Measurements from ENCODE around the gene CSF3R.

Gene CSF3R

GRCh38 chr1:36455386-36455785, 27.3 kb downstream of the CSF3R start:
- no peak overlapping the region for H3K4me3 ChIP-seq (replicated peaks; ENCODE audit: low read depth, low read length)
- DNase-seq (ENCODE audit: low read depth): no peak
- TF ChIP-seq, protein P1, sequence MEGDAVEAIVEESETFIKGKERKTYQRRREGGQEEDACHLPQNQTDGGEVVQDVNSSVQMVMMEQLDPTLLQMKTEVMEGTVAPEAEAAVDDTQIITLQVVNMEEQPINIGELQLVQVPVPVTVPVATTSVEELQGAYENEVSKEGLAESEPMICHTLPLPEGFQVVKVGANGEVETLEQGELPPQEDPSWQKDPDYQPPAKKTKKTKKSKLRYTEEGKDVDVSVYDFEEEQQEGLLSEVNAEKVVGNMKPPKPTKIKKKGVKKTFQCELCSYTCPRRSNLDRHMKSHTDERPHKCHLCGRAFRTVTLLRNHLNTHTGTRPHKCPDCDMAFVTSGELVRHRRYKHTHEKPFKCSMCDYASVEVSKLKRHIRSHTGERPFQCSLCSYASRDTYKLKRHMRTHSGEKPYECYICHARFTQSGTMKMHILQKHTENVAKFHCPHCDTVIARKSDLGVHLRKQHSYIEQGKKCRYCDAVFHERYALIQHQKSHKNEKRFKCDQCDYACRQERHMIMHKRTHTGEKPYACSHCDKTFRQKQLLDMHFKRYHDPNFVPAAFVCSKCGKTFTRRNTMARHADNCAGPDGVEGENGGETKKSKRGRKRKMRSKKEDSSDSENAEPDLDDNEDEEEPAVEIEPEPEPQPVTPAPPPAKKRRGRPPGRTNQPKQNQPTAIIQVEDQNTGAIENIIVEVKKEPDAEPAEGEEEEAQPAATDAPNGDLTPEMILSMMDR (IDR thresholded peaks at IDR 0.05; ENCODE audit: low read length, missing control alignments): no peak

GRCh38 chr1:36453600-36454388, 28.9 kb downstream of the CSF3R start:
- DNase-seq (ENCODE audit: low read depth): no peak
- TF ChIP-seq, protein P1 (IDR thresholded peaks at IDR 0.05; ENCODE audit: low read length, missing control alignments): no peak
- no peak overlapping the region for H3K4me3 ChIP-seq (replicated peaks; ENCODE audit: low read depth, low read length)

DNA sequence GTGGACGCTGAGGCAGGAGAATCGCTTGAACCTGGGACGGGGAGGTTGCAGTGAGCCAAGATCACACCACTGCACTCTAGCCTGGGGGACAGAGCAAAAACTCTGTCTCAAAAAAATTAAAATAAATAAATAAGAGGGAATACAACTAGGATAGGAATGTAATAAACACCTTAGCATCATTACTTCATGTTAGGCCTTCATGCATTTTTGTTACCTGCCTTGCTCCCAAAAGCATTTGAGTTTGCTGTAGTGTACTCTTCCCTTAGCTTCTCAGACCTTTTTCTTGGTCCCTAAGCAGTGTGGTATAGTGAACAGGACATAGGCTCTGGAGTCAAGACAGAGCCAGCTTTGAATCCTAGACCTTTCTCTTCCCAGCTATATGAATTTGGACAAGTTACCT, 29.7 kb downstream of the CSF3R start:
- TF ChIP-seq, protein P1 (IDR thresholded peaks at IDR 0.05; ENCODE audit: low read length, missing control alignments): no peak
- DNase-seq (ENCODE audit: low read depth): no peak
- no peak overlapping the region for H3K4me3 ChIP-seq (replicated peaks; ENCODE audit: low read depth, low read length)

DNA sequence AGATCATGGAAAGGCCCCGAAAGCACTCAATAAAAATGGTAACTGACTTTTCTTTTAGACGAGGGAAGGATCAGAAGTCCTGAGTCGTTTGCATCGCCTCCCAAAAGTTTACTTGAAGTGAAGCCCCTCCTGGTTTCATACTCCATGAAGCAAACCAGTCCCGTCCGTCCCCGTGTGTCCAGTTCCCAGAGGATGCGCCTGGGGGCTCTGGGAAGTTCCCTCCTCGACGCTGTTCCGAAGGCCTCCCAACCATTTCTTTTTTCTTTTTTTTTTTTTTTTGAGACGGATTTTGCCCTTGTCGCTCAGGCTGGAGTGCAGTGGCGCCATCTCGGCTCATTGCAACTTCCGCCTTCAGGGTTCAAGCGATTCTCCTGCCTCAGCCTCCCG, 31.8 kb downstream of the CSF3R start:
- TF ChIP-seq, protein P1 (IDR thresholded peaks at IDR 0.05; ENCODE audit: low read length, missing control alignments): no peak
- H3K4me3 ChIP-seq (replicated peaks; ENCODE audit: low read depth, low read length): peak overlapping the region; percentile 76
- DNase-seq (ENCODE audit: low read depth): no peak

GRCh38 chr1:36450270-36450918, 32.3 kb downstream of the CSF3R start, which contains the start of gene OSCP1:
OSCP1 (minus strand) TSS chr1:36450451; CDS start chr1:36450369, 82 bp downstream.
- TF ChIP-seq, protein P1 (IDR thresholded peaks at IDR 0.05; ENCODE audit: low read length, missing control alignments): no peak
- DNase-seq (ENCODE audit: low read depth): peak; percentile 98
- peak within 1 kb of the TSS; percentile 76 for H3K4me3 ChIP-seq (replicated peaks; ENCODE audit: low read depth, low read length)

DNA sequence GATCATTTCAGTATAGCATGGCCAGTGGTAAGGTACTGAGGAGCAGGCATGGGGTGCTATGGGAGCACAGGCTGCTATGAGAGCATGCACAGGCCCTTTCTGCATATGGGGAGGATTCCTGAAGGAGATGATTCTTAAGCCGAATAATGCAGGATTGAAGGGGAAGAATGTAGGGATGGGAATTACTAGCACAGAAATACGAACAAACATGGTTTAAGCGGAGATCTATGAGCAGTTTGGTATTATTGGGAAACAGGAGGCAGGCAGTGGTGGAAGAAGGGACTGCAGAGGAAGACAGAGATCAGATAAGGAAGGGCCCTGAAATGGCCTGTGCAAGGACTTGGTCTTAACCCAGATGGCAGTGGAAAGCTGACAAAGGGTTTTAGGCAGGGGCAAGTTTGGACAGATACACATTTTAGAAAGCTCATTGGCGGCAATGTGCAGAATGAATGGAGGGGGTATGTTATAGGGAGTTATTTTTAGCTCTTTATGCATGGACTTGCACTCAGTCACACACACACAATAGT, 34.1 kb downstream of the CSF3R start:
- H3K4me3 ChIP-seq (replicated peaks; ENCODE audit: low read depth, low read length): no peak overlapping the region
- DNase-seq (ENCODE audit: low read depth): no peak
- TF ChIP-seq, protein P1 (IDR thresholded peaks at IDR 0.05; ENCODE audit: low read length, missing control alignments): no peak

Data from fibroblast of pulmonary artery (primary cell).